Ovary (tissue), 9 donors: Measurements from ENCODE around the gene MKLN1. TPM values are rescaled to one million over a fixed set of nuclear protein-coding genes. Genes with fewer than 3 reads are reported as not detected.
"Not testable (repeated sequence)": the region's sequence is repeated elsewhere in the genome, so short reads cannot be mapped to it uniquely, and the experiment has no call there.

ENCODE experiments used
- DNase-seq, 5 donors: peaks; one replicate each; pipeline ENCODE4 v3.0.0-alpha.2; 2019 to 2020
- H3K27ac ChIP-seq, 2 donors: fragments of 200-600 bp; one replicate each; pipeline versions ENCODE4 v1.5.1 to v1.8.0; 2019 to 2022
- H3K27me3 ChIP-seq: fragments of 200-600 bp; one replicate; pipeline ENCODE4 v1.8.0; 2022
- H3K36me3 ChIP-seq: fragments of 200-600 bp; sonication (generic); one replicate; pipeline ENCODE4 v1.5.1; 2019
- H3K4me1 ChIP-seq: one replicate; pipeline ENCODE4 v1.8.1; 2013; ENCODE audit warnings: mild to moderate bottlenecking, moderate library complexity; ENCODE audit not compliant: insufficient read depth
- H3K4me3 ChIP-seq: fragments of 200-600 bp; sonication (generic); one replicate; pipeline ENCODE4 v1.5.1; 2017
- H3K9me3 ChIP-seq, 2 donors: fragments of 200-600 bp in 1 of 2; sonication (generic) in 1 of 2; one replicate each; pipeline versions ENCODE4 v1.5.1 to v1.8.1; 2013 to 2019; ENCODE audit warnings: mild to moderate bottlenecking in 1 of 2, moderate library complexity in 1 of 2
- EP300 ChIP-seq: sonication (generic); formaldehyde crosslinking; IDR thresholded peaks from one replicate; pipeline ENCODE4 v1.6.1; 2017; ENCODE audit warnings: antibody characterized with exemption
- POLR2A ChIP-seq: fragments of 450-650 bp; IDR thresholded peaks from one replicate; pipeline ENCODE4 v1.6.1; 2017; ENCODE audit warnings: antibody characterized with exemption, mild to moderate bottlenecking, moderate library complexity
- WGBS, 3 donors: extraction: QIAGEN DNeasy Blood & Tissue Kit in 1 of 3; methylation state at CpG; one replicate each; pipeline versions ENCODE4 v1.1.5 to v1.1.7; 2013 to 2017; 5-methylcytosine and 5-hydroxymethylcytosine counted together
- intact Hi-C, 4 donors: fragments of 100-400 bp; cut with DNase I; formaldehyde crosslinking; loops; one replicate each; pipeline versions ENCODE4 v1.11.0 to v1.15.1; 2022 to 2023
- polyA plus RNA-seq, 2 donors: library from polyadenylated mRNA; stranded (reverse); fragments of 200-250 nt in 1 of 2; fragments of 350-450 nt in 1 of 2; fragmentation: Illumina TruSeq in 1 of 2; extraction: RNeasy Lipid Tissue Mini Kit (QIAGEN cat#74804) in 1 of 2; gene quantifications; one replicate each; pipeline ENCODE4 v1.2.3, GENCODE V29; 2013 to 2014
- total RNA-seq, 7 donors: library from RNA; depleted of rRNA in 2 of 7; stranded (reverse); fragments of >200 nt in 2 of 7; fragmentation: NEBNext Ultra II Directional in 3 of 7; extraction: Animal tissue kit (Norgen Biotek cat#: 25700) in 3 of 7; gene quantifications; one replicate each; pipeline versions ENCODE4 v1.1.0 to v1.2.4, GENCODE V29; 2016 to 2023
- TF ChIP-seq, protein P1 (sequence below), 3 donors: fragments of 450-650 bp in 2 of 3; fragments of 200-600 bp in 1 of 3; IDR thresholded peaks; one replicate each; pipeline versions ENCODE4 v1.5.1 to v1.8.0; 2016 to 2022; ENCODE audit warnings: antibody characterized with exemption in 3 of 3, mild to moderate bottlenecking in 1 of 3
- donor health status: DM: no; HTN: no; CAD: no; lungs with moderate emphysema.
- donor health status: DM: no; HTN: no; CAD: no.
- donor health status: Bipolar disorder and iron deficiency.
- donor health status: DM: yes; HTN: yes; CAD: no.
- donor health status: DM: no; HTN: no; CAD: no.
- donor health status: DM: yes; HTN: yes; CAD: no.

MKLN1 gene
- total and polyA plus RNA-seq, 9 donors = 12.7 to 87.1 (median 53.8) TPM

DNA sequence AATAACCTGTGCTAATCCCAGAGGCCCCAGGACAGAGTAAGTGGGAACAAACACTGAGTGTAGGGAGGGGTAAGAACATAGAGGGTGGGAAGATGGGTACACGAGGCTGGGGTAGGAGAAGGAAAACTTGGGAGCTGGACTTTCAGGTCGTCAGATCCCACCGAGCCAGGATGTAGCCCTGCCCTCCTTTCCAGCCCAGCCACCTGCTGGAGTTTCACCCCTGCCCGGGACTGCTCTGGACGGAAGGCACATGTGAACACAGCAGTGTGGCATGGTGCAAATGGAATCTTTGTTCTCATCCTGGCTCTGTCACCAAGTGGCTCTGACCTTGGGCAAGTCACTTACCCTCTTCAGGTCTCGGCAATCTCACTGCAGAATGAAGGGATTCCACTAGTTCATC lies 176.0 kb downstream of the MKLN1 start:
- DNase-seq = no peak
- 34 to 54% (median 51%) methylated on average over 6 of the region's 6 CpGs for WGBS, 3 donors
- no peak overlapping the region for H3K4me3 ChIP-seq
- H3K27me3 ChIP-seq = no peaks in the 10 kb centered on the region
- H3K27ac ChIP-seq = peak overlapping the region; percentile 9 to 33
- H3K4me1 ChIP-seq = peaks cover 13% of the 10 kb centered on the region
- no peaks in the 10 kb centered on the region for H3K9me3 ChIP-seq
- intact Hi-C loops = loop anchor here in 1 of 4 donors (10.0 kb wide), 1 partner anchor 429 kb away; no protein-coding TSS in a partner anchor
- no peaks in the 10 kb centered on the region for H3K36me3 ChIP-seq
- TF ChIP-seq EP300 (no peak), POLR2A (no peak)
- TF ChIP-seq, protein P1, sequence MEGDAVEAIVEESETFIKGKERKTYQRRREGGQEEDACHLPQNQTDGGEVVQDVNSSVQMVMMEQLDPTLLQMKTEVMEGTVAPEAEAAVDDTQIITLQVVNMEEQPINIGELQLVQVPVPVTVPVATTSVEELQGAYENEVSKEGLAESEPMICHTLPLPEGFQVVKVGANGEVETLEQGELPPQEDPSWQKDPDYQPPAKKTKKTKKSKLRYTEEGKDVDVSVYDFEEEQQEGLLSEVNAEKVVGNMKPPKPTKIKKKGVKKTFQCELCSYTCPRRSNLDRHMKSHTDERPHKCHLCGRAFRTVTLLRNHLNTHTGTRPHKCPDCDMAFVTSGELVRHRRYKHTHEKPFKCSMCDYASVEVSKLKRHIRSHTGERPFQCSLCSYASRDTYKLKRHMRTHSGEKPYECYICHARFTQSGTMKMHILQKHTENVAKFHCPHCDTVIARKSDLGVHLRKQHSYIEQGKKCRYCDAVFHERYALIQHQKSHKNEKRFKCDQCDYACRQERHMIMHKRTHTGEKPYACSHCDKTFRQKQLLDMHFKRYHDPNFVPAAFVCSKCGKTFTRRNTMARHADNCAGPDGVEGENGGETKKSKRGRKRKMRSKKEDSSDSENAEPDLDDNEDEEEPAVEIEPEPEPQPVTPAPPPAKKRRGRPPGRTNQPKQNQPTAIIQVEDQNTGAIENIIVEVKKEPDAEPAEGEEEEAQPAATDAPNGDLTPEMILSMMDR (IDR thresholded peaks at IDR 0.05) = no peak

DNA sequence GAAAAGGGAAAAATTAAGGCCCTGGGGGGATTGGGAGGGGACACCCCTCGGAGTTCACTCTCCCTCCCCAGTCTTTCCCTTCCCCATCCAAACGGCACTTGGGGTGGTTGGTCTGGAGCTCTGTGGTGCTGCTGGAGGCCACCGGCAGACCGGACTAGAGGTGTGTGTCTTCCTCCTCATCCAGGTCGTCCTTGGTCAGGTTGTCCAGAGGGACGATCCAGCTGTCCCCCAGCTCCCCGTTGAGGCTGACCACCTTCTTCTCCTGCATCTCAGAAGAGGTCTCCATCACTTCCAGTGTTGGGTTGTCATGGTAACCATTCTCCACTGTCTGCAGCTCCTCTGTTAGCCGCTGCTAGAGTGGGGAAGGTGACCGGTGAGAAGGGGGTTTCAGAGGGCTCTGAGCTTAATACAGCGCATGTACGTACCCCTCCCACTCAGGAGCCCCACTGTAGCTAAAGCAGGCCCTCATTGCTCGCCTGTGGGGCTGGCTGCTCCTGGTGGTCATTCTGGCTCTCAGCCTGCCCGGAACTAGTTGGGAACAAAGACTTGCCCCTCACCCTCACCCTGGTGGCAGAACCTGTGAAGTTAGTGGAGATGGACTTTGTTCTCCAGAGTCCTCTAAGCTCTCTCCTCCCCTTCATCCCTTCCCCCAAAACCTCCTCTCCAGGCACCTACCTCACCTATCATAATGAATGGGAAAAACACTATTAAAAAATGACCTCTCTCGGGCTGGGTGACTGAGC lies 176.7 kb downstream of the MKLN1 start:
- no peaks in the 10 kb centered on the region for H3K36me3 ChIP-seq
- WGBS, 3 donors = 81 to 84% (median 82%) methylated on average over 14 of the region's 14 CpGs
- H3K4me1 ChIP-seq = peaks cover 13% of the 10 kb centered on the region
- DNase-seq = no peak
- no peaks in the 10 kb centered on the region for H3K9me3 ChIP-seq
- no peak overlapping the region for H3K4me3 ChIP-seq
- intact Hi-C loops = loop anchor here in 1 of 4 donors (10.0 kb wide), 1 partner anchor 430 kb away; no protein-coding TSS in a partner anchor
- TF ChIP-seq, protein P1 (IDR thresholded peaks at IDR 0.05) = no peak
- TF ChIP-seq EP300 = no peak
- TF ChIP-seq POLR2A = no peak
- no peaks in the 10 kb centered on the region for H3K27me3 ChIP-seq
- H3K27ac ChIP-seq = no peak overlapping the region

DNA sequence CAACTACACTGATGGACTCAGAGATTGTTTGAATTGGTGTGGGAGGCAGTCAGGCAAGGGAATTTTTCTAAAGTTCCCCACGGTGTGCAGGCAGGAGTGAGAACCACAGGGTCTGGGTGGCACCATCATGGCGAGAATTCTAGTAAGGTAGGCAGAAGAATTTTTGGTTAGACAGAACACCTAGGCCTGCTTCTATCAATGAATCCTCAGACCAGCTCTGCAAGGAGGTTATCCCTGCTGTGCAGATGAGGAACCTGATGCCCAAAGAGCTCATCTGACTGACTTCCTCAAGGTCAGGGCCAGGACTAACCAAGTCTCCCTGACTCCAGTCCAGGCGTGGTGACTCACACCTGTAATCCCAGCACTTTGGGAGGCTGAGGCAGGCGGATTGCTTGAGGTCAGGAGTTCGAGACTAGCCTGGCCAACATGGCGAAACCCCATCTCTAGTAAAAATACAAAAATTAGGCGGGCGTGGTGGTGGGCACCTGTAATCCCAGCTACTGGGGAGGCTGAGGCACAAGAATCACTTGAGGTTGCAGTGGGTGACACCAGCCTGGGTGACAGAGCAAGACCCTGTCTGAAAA lies 177.5 kb downstream of the MKLN1 start:
- intact Hi-C loops = loop anchor here in 2 of 4 donors (5.0 to 10.0 kb wide), 3 partner anchors 147 to 430 kb away; no protein-coding TSS in a partner anchor
- H3K27ac ChIP-seq, DNase-seq: not testable (repeated sequence)

DNA sequence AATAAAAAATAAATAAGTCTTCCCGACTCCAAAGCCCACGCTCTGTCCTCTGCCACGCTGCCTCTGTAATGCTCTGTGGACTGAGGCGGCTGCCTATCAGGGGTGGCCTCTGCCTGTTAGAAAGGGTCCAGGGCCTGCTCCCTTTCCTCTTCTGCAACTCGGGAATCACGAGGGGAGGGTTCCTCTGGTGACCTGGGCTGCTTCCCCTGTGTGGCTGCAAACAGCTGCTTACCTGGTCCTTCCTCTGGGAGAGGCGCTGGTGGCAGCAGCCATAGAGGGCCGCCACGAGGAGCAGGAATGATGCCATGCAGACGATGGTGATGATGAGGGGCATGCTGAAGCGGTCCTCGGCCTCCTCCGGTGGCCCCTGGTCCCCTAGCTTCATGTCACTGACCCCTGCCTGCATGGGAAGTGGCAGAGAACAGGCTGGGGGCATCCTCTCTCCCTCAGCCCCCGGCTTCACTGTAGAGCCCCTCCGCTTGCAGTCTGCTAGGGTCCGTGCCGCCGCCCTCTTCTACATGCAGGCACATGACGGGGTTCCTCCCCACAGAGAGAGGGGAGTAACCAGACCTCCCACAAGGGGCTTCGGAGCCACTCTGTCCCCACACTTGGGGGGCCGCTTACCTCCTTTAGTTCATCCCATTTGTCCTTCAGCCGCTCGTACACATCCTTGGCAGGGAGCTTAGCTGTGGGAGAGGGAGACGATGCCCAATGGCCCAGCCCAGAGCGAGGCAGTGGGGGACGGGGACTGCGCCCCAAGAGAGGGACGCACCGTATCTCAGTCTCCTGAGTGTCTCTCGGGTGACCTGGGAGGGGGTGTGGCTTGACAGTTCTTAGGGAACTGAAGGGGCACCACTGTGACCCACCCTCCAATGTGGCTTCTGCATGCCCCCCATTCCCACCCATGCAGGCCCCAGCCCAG lies 178.2 kb downstream of the MKLN1 start:
- Histone ChIP-seq H3K4me1 (peaks cover 13% of the 10 kb centered on the region), H3K27me3 (no peaks in the 10 kb centered on the region), H3K4me3 (no peak overlapping the region), H3K36me3 (no peaks in the 10 kb centered on the region), H3K27ac (no peak overlapping the region), H3K9me3 (no peaks in the 10 kb centered on the region)
- intact Hi-C loops = loop anchor here in 2 of 4 donors (5.0 to 10.0 kb wide), 3 partner anchors 146 to 431 kb away; no protein-coding TSS in a partner anchor
- DNase-seq = peak in 1 of 5 donors; percentile 34
- TF ChIP-seq POLR2A (no peak), EP300 (no peak)
- TF ChIP-seq, protein P1 (IDR thresholded peaks at IDR 0.05) = no peak
- 76 to 87% (median 78%) methylated on average over 29 to 30 of the region's 30 CpGs for WGBS, 3 donors

More for the DNA sequence above, 177.5 kb downstream of the MKLN1 start:
- not testable (repeated sequence) for H3K4me3 ChIP-seq, H3K9me3 ChIP-seq, H3K27me3 ChIP-seq, H3K36me3 ChIP-seq
- 83 to 89% (median 85%) methylated on average over 8 of the region's 8 CpGs for WGBS, 3 donors
- H3K4me1 ChIP-seq = peaks cover 13% of the 10 kb centered on the region
